Measurements from ENCODE around the gene RNASE12. TPM values are rescaled to one million over a fixed set of nuclear protein-coding genes. Genes with fewer than 3 reads are reported as not detected.

Gene RNASE12, protein sequence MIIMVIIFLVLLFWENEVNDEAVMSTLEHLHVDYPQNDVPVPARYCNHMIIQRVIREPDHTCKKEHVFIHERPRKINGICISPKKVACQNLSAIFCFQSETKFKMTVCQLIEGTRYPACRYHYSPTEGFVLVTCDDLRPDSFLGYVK
- not detected in 2 replicates for polyA plus RNA-seq
- not detected in 2 replicates for polyA minus RNA-seq

DNA sequence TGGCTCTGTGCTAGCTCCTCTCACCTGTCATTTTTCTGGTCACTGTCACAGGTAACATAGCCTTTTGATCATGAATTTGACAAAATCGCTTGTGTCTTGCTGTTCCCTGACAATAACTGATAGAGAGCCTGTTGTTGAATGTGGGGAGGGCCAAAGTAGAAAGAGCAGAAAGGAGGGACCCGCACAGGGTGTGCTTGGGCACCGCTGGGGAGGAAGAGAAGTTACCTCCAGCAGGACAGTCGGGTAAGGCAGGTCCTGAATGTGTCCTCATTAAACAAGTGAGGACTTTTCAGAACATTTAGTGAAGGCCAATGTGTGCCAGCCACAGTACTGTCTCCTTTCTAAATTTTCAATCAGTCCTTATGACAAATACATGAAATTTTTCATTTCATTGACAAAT is at the start of gene RNASE12:
Gene RNASE12, minus strand, starts transcription at position 142 of the 400 bp plus-strand sequence. CDS start 653 bp downstream, outside the sequence.
- no peaks in the 10 kb centered on the region for H3K9me2 ChIP-seq (ENCODE audit: insufficient read depth, low read length)
- H3K4me2 ChIP-seq (ENCODE audit: low read length) = no peak within 1 kb of the TSS
- no peak within 1 kb of the TSS for H3K4me3 ChIP-seq (ENCODE audit: low read length)
- no peak within 1 kb of the TSS for H3K9ac ChIP-seq (ENCODE audit: low read length)
- no peak for TF ChIP-seq RAD21 (conservative IDR thresholded peaks at IDR 0.05)
- TF ChIP-seq MXI1 (conservative IDR thresholded peaks at IDR 0.05; ENCODE audit: poor library complexity, severe bottlenecking) = no peak
- TF ChIP-seq, protein P1, sequence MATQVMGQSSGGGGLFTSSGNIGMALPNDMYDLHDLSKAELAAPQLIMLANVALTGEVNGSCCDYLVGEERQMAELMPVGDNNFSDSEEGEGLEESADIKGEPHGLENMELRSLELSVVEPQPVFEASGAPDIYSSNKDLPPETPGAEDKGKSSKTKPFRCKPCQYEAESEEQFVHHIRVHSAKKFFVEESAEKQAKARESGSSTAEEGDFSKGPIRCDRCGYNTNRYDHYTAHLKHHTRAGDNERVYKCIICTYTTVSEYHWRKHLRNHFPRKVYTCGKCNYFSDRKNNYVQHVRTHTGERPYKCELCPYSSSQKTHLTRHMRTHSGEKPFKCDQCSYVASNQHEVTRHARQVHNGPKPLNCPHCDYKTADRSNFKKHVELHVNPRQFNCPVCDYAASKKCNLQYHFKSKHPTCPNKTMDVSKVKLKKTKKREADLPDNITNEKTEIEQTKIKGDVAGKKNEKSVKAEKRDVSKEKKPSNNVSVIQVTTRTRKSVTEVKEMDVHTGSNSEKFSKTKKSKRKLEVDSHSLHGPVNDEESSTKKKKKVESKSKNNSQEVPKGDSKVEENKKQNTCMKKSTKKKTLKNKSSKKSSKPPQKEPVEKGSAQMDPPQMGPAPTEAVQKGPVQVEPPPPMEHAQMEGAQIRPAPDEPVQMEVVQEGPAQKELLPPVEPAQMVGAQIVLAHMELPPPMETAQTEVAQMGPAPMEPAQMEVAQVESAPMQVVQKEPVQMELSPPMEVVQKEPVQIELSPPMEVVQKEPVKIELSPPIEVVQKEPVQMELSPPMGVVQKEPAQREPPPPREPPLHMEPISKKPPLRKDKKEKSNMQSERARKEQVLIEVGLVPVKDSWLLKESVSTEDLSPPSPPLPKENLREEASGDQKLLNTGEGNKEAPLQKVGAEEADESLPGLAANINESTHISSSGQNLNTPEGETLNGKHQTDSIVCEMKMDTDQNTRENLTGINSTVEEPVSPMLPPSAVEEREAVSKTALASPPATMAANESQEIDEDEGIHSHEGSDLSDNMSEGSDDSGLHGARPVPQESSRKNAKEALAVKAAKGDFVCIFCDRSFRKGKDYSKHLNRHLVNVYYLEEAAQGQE (IDR thresholded peaks at IDR 0.05; ENCODE audit: borderline replicate concordance) = no peak
- TF ChIP-seq POLR2AphosphoS5 (IDR thresholded peaks at IDR 0.05) = no peak
- no peak for TF ChIP-seq SMC3 (conservative IDR thresholded peaks at IDR 0.05; ENCODE audit: poor library complexity)
- no peak for TF ChIP-seq EZH2 (IDR thresholded peaks at IDR 0.05; ENCODE audit: borderline replicate concordance, insufficient read depth, low read length, poor library complexity, severe bottlenecking)
- TF ChIP-seq TAF1 (IDR thresholded peaks at IDR 0.05; ENCODE audit: low read depth) = no peak
- TF ChIP-seq EP300 (conservative IDR thresholded peaks at IDR 0.05; ENCODE audit: poor library complexity, severe bottlenecking) = no peak
- TF ChIP-seq, protein P2, sequence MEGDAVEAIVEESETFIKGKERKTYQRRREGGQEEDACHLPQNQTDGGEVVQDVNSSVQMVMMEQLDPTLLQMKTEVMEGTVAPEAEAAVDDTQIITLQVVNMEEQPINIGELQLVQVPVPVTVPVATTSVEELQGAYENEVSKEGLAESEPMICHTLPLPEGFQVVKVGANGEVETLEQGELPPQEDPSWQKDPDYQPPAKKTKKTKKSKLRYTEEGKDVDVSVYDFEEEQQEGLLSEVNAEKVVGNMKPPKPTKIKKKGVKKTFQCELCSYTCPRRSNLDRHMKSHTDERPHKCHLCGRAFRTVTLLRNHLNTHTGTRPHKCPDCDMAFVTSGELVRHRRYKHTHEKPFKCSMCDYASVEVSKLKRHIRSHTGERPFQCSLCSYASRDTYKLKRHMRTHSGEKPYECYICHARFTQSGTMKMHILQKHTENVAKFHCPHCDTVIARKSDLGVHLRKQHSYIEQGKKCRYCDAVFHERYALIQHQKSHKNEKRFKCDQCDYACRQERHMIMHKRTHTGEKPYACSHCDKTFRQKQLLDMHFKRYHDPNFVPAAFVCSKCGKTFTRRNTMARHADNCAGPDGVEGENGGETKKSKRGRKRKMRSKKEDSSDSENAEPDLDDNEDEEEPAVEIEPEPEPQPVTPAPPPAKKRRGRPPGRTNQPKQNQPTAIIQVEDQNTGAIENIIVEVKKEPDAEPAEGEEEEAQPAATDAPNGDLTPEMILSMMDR (IDR thresholded peaks at IDR 0.05; ENCODE audit: poor library complexity, severe bottlenecking) = no peak
- no peaks in the 10 kb centered on the region for H3K79me2 ChIP-seq (replicated peaks; ENCODE audit: insufficient read depth, low read length)
- H3K9me3 ChIP-seq (ENCODE audit: low read length) = no peaks in the 10 kb centered on the region
- H3K27me3 ChIP-seq (ENCODE audit: insufficient read depth, low read depth, low read length) = no peaks in the 10 kb centered on the region
- no peaks in the 10 kb centered on the region for H3F3A ChIP-seq (ENCODE audit: insufficient read depth, low read length, poor library complexity, severe bottlenecking)
- H3K27ac ChIP-seq (ENCODE audit: low read length) = no peak within 1 kb of the TSS
- H3K36me3 ChIP-seq (ENCODE audit: insufficient read depth, low read length) = no peaks in the 10 kb centered on the region
- H2AFZ ChIP-seq (ENCODE audit: low read depth, low read length) = no peak within 1 kb of the TSS
- H4K20me1 ChIP-seq (ENCODE audit: insufficient read depth) = no peaks in the 10 kb centered on the region

DNA sequence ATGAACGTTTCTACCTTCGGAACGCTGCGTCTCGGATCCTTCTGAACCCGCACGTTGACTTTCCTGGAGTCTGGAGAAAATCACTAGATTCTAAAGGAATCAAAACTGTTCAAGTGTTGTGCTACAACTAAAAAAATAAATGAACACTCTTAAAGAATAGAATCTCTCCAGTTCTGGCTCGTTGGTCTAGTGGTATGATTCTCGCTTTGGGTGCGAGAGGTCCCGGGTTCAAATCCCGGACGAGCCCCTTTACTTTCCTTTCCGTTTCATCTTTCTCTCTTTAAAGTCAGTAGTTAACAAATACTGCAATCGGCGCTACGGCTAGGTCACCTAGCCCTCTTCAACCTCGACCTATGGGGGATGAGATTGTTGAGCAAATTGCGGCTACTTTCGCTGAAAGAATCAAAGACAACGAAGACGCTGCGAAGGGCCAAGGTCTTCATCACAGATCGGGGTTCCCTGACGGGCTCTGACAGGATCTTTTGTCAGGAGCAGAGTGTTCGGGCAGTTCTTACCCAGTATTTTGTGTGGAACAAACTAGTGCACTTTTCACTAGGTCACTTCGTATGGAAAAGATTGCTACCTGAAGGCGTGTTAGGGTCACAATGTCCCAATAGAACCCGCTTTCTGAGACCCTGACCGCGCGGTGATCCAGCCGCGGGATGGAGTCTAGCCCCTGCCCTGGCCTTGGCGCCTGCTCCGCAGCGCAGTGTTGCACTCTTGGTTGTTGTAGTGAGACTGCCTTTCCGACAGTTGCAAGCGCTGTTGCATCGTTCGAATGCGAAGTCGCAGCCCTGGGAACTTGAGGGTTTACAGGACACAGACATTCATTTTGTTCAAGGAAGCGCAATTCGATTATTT is 41.9 kb upstream of the RNASE12 start:
- Histone ChIP-seq H3K4me2 (ENCODE audit: low read length) (peak overlapping the region; percentile 66), H3K4me3 (ENCODE audit: low read length) (peak overlapping the region; percentile 69), H3K9me3 (ENCODE audit: low read length) (no peaks in the 10 kb centered on the region), H3K9me2 (ENCODE audit: insufficient read depth, low read length) (no peaks in the 10 kb centered on the region), H3K79me2 (replicated peaks; ENCODE audit: insufficient read depth, low read length) (no peaks in the 10 kb centered on the region), H3F3A (ENCODE audit: insufficient read depth, low read length, poor library complexity, severe bottlenecking) (no peaks in the 10 kb centered on the region), H2AFZ (ENCODE audit: low read depth, low read length) (no peak overlapping the region), H3K27ac (ENCODE audit: low read length) (no peak overlapping the region), H4K20me1 (ENCODE audit: insufficient read depth) (no peaks in the 10 kb centered on the region), H3K9ac (ENCODE audit: low read length) (peak overlapping the region; percentile 1), H3K36me3 (ENCODE audit: insufficient read depth, low read length) (no peaks in the 10 kb centered on the region), H3K27me3 (ENCODE audit: insufficient read depth, low read depth, low read length) (peaks cover 73% of the 10 kb centered on the region)
- TF ChIP-seq EP300 (conservative IDR thresholded peaks at IDR 0.05; ENCODE audit: poor library complexity, severe bottlenecking) (no peak), EZH2 (IDR thresholded peaks at IDR 0.05; ENCODE audit: borderline replicate concordance, insufficient read depth, low read length, poor library complexity, severe bottlenecking) (no peak), SMC3 (conservative IDR thresholded peaks at IDR 0.05; ENCODE audit: poor library complexity) (peak; percentile 12), POLR2AphosphoS5 (IDR thresholded peaks at IDR 0.05) (no peak)
- TF ChIP-seq, protein P1 (IDR thresholded peaks at IDR 0.05; ENCODE audit: borderline replicate concordance) = no peak
